Panc1 (cell line): ENCODE measurements around the gene LBH. TPM values are rescaled to one million over a fixed set of nuclear protein-coding genes. Genes with fewer than 3 reads are reported as not detected.

Experiments
- ATAC-seq: fragments of 200-7000 bp; cut with Tn5 transposase; 2 replicates; pipeline ENCODE4 v1.9.1; 2020; ENCODE audit warnings: mild to moderate bottlenecking, moderate library complexity
- BruUV-seq: library from RNA; stranded (reverse); fragments of 400-500 nt; replicated peaks from 2 replicates; lab custom pipeline; 2021; lab: Mats Ljungman, UMichigan
- CTCF ChIA-PET: fragments of 300-600 bp; sonication (Branson Sonifier 250); formaldehyde crosslinking; loops from one replicate; lab custom pipeline; 2022; ENCODE audit warnings: antibody characterized with exemption; lab: Charles Lee
- POLR2A ChIA-PET: fragments of 300-600 bp; sonication (Branson Sonifier 250); formaldehyde crosslinking; loops from one replicate; lab custom pipeline; 2022; ENCODE audit warnings: antibody characterized with exemption; lab: Charles Lee
- DNase-seq: peaks from one replicate; pipeline ENCODE4 v3.0.0-alpha.2; 2010; ENCODE audit warnings: low read depth, low spot score
- H3K27ac ChIP-seq: 2 replicates; pipeline ENCODE4 v1.5.1; 2011; ENCODE audit warnings: mild to moderate bottlenecking, low read length, inconsistent platforms
- H3K27me3 ChIP-seq: fragments of 200-500 bp; sonication (Bioruptor generic); 2 replicates; pipeline ENCODE4 v1.6.0; 2014; ENCODE audit warnings: low read length, inconsistent platforms; ENCODE audit not compliant: control insufficient read depth, insufficient read depth
- H3K36me3 ChIP-seq: fragments of 200-500 bp; sonication (Bioruptor generic); 2 replicates; pipeline ENCODE4 v1.5.1; 2014; ENCODE audit warnings: inconsistent platforms, mild to moderate bottlenecking, low read length, moderate library complexity; ENCODE audit not compliant: control insufficient read depth, insufficient read depth
- H3K4me1 ChIP-seq: 2 replicates; pipeline ENCODE4 v1.5.1; 2011; ENCODE audit warnings: inconsistent platforms, mild to moderate bottlenecking, low read length, moderate library complexity; ENCODE audit not compliant: control insufficient read depth, insufficient read depth
- H3K4me3 ChIP-seq, 2 experiments: 2 replicates each; pipeline ENCODE4 v1.5.1; 2011 to 2012; ENCODE audit warnings: low read depth in 2 of 2, low read length in 2 of 2, mild to moderate bottlenecking in 2 of 2, inconsistent platforms in 1 of 2, moderate library complexity in 1 of 2
- H3K9me3 ChIP-seq: fragments of 200-500 bp; sonication (Bioruptor generic); 2 replicates; pipeline ENCODE4 v1.5.1; 2014; ENCODE audit warnings: low read depth, mild to moderate bottlenecking, inconsistent platforms, low read length, moderate library complexity; ENCODE audit not compliant: control insufficient read depth, insufficient read depth
- POLR2AphosphoS5 ChIP-seq: IDR thresholded peaks from 2 replicates; pipeline ENCODE4 v1.6.1; 2012; ENCODE audit warnings: mild to moderate bottlenecking, low read depth, low read length, moderate library complexity
- REST ChIP-seq, 2 experiments: IDR thresholded peaks; 2 replicates each; pipeline ENCODE4 v1.6.1; 2011 to 2012; ENCODE audit warnings: low read depth in 2 of 2, control low read depth in 1 of 2, low read length in 1 of 2, mild to moderate bottlenecking in 1 of 2, moderate library complexity in 1 of 2; ENCODE audit not compliant: insufficient read depth in 1 of 2
- SIN3A ChIP-seq: IDR thresholded peaks from 2 replicates; pipeline ENCODE4 v1.6.1; 2012; ENCODE audit warnings: low read depth, mild to moderate bottlenecking, low read length, moderate library complexity, borderline replicate concordance; ENCODE audit not compliant: insufficient read depth
- TCF7L2 ChIP-seq: IDR thresholded peaks from 2 replicates; pipeline ENCODE4 v1.6.1; 2011; ENCODE audit warnings: mild to moderate bottlenecking, low read depth, low read length, inconsistent platforms
- in situ Hi-C: cut with HindIII; loops from 2 replicates; pipeline ENCODE4 v1.10.0; 2016; ENCODE audit warnings: low sequenced_read_pairs, low pct_unique_long_range_greater_than_20kb
- intact Hi-C: fragments of 100-400 bp; cut with micrococcal nuclease; formaldehyde crosslinking; loops from one replicate; pipeline ENCODE4 v1.10.0; 2022; ENCODE audit not compliant: unreplicated experiment
- total RNA-seq: library from RNA; stranded (reverse); gene quantifications from one replicate; pipeline ENCODE4 v1.2.1, GENCODE V29; 2021; ENCODE audit not compliant: unreplicated experiment
- TF ChIP-seq, protein P1 (sequence below): fragments of 450-650 bp; IDR thresholded peaks from 2 replicates; pipeline ENCODE4 v1.5.1; 2017; ENCODE audit warnings: mild to moderate bottlenecking

Gene LBH
- total RNA-seq, 1 experiment from 2014 or later, result 2.2 TPM

GRCh38 chr2:30223413-30223874 is 7.9 kb upstream of the LBH start:
- no peaks in the 10 kb centered on the region for H3K36me3 ChIP-seq
- DNase-seq (no peak), ATAC-seq (no peak)
- ChIA-PET POLR2A (no interaction called here), CTCF (no interaction called here)
- intact Hi-C loops, result no loop called here
- H3K4me1 ChIP-seq, result peaks cover 5% of the 10 kb centered on the region; the same call in 1 of the 2 replicates
- in situ Hi-C loops, result no loop called here
- H3K27me3 ChIP-seq, result no peaks in the 10 kb centered on the region; the same call in 1 of the 2 replicates
- TF ChIP-seq TCF7L2 (no peak), REST (IDR thresholded peaks at IDR 0.05; ENCODE audit: insufficient read depth in 1 of 2, low read depth in 2 of 2, low read length in 1 of 2) (no peak), SIN3A (no peak), POLR2AphosphoS5 (no peak)
- TF ChIP-seq, protein P1, sequence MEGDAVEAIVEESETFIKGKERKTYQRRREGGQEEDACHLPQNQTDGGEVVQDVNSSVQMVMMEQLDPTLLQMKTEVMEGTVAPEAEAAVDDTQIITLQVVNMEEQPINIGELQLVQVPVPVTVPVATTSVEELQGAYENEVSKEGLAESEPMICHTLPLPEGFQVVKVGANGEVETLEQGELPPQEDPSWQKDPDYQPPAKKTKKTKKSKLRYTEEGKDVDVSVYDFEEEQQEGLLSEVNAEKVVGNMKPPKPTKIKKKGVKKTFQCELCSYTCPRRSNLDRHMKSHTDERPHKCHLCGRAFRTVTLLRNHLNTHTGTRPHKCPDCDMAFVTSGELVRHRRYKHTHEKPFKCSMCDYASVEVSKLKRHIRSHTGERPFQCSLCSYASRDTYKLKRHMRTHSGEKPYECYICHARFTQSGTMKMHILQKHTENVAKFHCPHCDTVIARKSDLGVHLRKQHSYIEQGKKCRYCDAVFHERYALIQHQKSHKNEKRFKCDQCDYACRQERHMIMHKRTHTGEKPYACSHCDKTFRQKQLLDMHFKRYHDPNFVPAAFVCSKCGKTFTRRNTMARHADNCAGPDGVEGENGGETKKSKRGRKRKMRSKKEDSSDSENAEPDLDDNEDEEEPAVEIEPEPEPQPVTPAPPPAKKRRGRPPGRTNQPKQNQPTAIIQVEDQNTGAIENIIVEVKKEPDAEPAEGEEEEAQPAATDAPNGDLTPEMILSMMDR, result no peak
- H3K4me3 ChIP-seq, result no peak overlapping the region
- no TSS peak for BruUV-seq
- H3K9me3 ChIP-seq, result no peaks in the 10 kb centered on the region
- H3K27ac ChIP-seq, result no peak overlapping the region

- TF ChIP-seq, protein P1, result no peak
- TF ChIP-seq REST (IDR thresholded peaks at IDR 0.05; ENCODE audit: insufficient read depth in 1 of 2, low read depth in 2 of 2, low read length in 1 of 2), result no peak
- no peak for TF ChIP-seq POLR2AphosphoS5
- TF ChIP-seq TCF7L2, result no peak
- no peak for TF ChIP-seq SIN3A
- H3K27ac ChIP-seq, result no peak overlapping the region
- no peaks in the 10 kb centered on the region; the same call in 1 of the 2 replicates for H3K27me3 ChIP-seq
- H3K36me3 ChIP-seq, result no peaks in the 10 kb centered on the region
- ATAC-seq (no peak), DNase-seq (no peak)
- CTCF ChIA-PET, result no interaction called here
- no peaks in the 10 kb centered on the region for H3K9me3 ChIP-seq
- BruUV-seq, result no TSS peak
- POLR2A ChIA-PET, result no interaction called here
- H3K4me3 ChIP-seq, result no peak overlapping the region
- peaks cover 5% of the 10 kb centered on the region; the same call in 1 of the 2 replicates for H3K4me1 ChIP-seq
- in situ Hi-C loops, result no loop called here
- intact Hi-C loops, result no loop called here
Measured at GRCh38 chr2:30224151-30224550, 7.2 kb upstream of the LBH start.
